ENCODE data around the gene SMC2.

Gene SMC2

GRCh38 chr9:104110509-104110908, 16.4 kb downstream of the SMC2 start:
- DNase-seq (ENCODE audit: low read depth, low spot score): no peak
- no peak overlapping the region for H3K4me3 ChIP-seq (ENCODE audit: low read depth, low read length)
- TF ChIP-seq CTCF (IDR thresholded peaks at IDR 0.05; ENCODE audit: low read depth, low read length): no peak
- in situ Hi-C loops (cut with HindIII; ENCODE audit: low sequenced_read_pairs): no loop called here

- no peak overlapping the region for H3K4me3 ChIP-seq (ENCODE audit: low read depth, low read length)
- no peak for TF ChIP-seq CTCF (IDR thresholded peaks at IDR 0.05; ENCODE audit: low read depth, low read length)
- in situ Hi-C loops (cut with HindIII; ENCODE audit: low sequenced_read_pairs): no loop called here
- DNase-seq (ENCODE audit: low read depth, low spot score): no peak
Measured at GRCh38 chr9:104118916-104119315, 24.8 kb downstream of the SMC2 start.

GRCh38 chr9:104121022-104121421, 26.9 kb downstream of the SMC2 start:
- DNase-seq (ENCODE audit: low read depth, low spot score): no peak
- TF ChIP-seq CTCF (IDR thresholded peaks at IDR 0.05; ENCODE audit: low read depth, low read length): no peak
- in situ Hi-C loops (cut with HindIII; ENCODE audit: low sequenced_read_pairs): no loop called here
- no peak overlapping the region for H3K4me3 ChIP-seq (ENCODE audit: low read depth, low read length)

GRCh38 chr9:104138243-104138868, 44.2 kb downstream of the SMC2 start:
- no peak for DNase-seq (ENCODE audit: low read depth, low spot score)
- in situ Hi-C loops (cut with HindIII; ENCODE audit: low sequenced_read_pairs): no loop called here
- TF ChIP-seq CTCF (IDR thresholded peaks at IDR 0.05; ENCODE audit: low read depth, low read length): no peak
- H3K4me3 ChIP-seq (ENCODE audit: low read depth, low read length): no peak overlapping the region

GRCh38 chr9:104142799-104143549, 48.9 kb downstream of the SMC2 start:
- DNase-seq (ENCODE audit: low read depth, low spot score): no peak
- in situ Hi-C loops (cut with HindIII; ENCODE audit: low sequenced_read_pairs): no loop called here
- no peak for TF ChIP-seq CTCF (IDR thresholded peaks at IDR 0.05; ENCODE audit: low read depth, low read length)

GRCh38 chr9:104143550-104143910, 49.4 kb downstream of the SMC2 start:
- no peak overlapping the region for H3K4me3 ChIP-seq (ENCODE audit: low read depth, low read length)
- no peak for TF ChIP-seq CTCF (IDR thresholded peaks at IDR 0.05; ENCODE audit: low read depth, low read length)
- in situ Hi-C loops (cut with HindIII; ENCODE audit: low sequenced_read_pairs): no loop called here
- no peak for DNase-seq (ENCODE audit: low read depth, low spot score)

More at GRCh38 chr9:104142799-104143549, 48.9 kb downstream of the SMC2 start:
- H3K4me3 ChIP-seq (ENCODE audit: low read depth, low read length): no peak overlapping the region
